ENCODE measurements around the gene GPBP1. TPM values are rescaled to one million over a fixed set of nuclear protein-coding genes. Genes with fewer than 3 reads are reported as not detected.

Gene GPBP1
- total and polyA plus RNA-seq, 2 experiments from 2014 or later: 105 to 109 TPM

GRCh38 chr5:57244331-57244730 lies 70.5 kb downstream of the GPBP1 start (continued):
- TF ChIP-seq ZNF462 (CRISPR knock-in tag; IDR thresholded peaks at IDR 0.05): no peak
- TF ChIP-seq ETS1 (IDR thresholded peaks at IDR 0.05): no peak
- TF ChIP-seq CREB1 (CRISPR knock-in tag; IDR thresholded peaks at IDR 0.05; ENCODE audit: low read depth): no peak
- TF ChIP-seq POLR2AphosphoS5 (IDR thresholded peaks at IDR 0.05; ENCODE audit: low read depth): no peak
- TF ChIP-seq NANOG (IDR thresholded peaks at IDR 0.05; ENCODE audit: borderline replicate concordance): no peak
- no peak for TF ChIP-seq JUNB (IDR thresholded peaks at IDR 0.05; ENCODE audit: unreplicated experiment)
- TF ChIP-seq CTCF (conservative IDR thresholded peaks at IDR 0.05; ENCODE audit: low read depth in 2 of 2): no peak
- TF ChIP-seq ZNF331 (CRISPR knock-in tag; IDR thresholded peaks at IDR 0.05; ENCODE audit: low read depth): no peak
- no peak for TF ChIP-seq ZNF114 (CRISPR knock-in tag; IDR thresholded peaks at IDR 0.05)

Measured in GM23338 (cell line).